Trophoblast cell (in vitro differentiated cells and primary cell): ENCODE data around the gene VWCE.

ENCODE experiments used
- DNase-seq, 2 donors: peaks; one replicate each; pipeline ENCODE4 v3.0.0-alpha.2; 2016
- H2AFZ ChIP-seq: 2 replicates; pipeline ENCODE4 v1.6.1; 2013; ENCODE audit warnings: low read length, moderate library complexity, mild to moderate bottlenecking; ENCODE audit not compliant: insufficient read depth, poor library complexity
- H2AK5ac ChIP-seq: 2 replicates; pipeline ENCODE4 v1.6.1; 2013; ENCODE audit warnings: mild to moderate bottlenecking, low read length
- H2BK120ac ChIP-seq: 2 replicates; pipeline ENCODE4 v1.6.1; 2013; ENCODE audit warnings: low read length, mild to moderate bottlenecking, moderate library complexity; ENCODE audit not compliant: insufficient read depth, poor library complexity
- H2BK12ac ChIP-seq: 2 replicates; pipeline ENCODE4 v1.6.1; 2013; ENCODE audit warnings: mild to moderate bottlenecking, low read length, moderate library complexity
- H2BK5ac ChIP-seq: 2 replicates; pipeline ENCODE4 v1.6.1; 2013; ENCODE audit warnings: low read length, low read depth, moderate library complexity, mild to moderate bottlenecking; ENCODE audit not compliant: poor library complexity
- H3K14ac ChIP-seq: 2 replicates; pipeline ENCODE4 v1.6.1; 2013; ENCODE audit warnings: mild to moderate bottlenecking, low read length
- H3K18ac ChIP-seq: 2 replicates; pipeline ENCODE4 v1.6.1; 2013; ENCODE audit warnings: mild to moderate bottlenecking, low read length
- H3K23ac ChIP-seq: 2 replicates; pipeline ENCODE4 v1.6.1; 2013; ENCODE audit warnings: low read length
- H3K27ac ChIP-seq: 2 replicates; pipeline ENCODE4 v1.5.1; 2013; ENCODE audit warnings: low read depth, mild to moderate bottlenecking, inconsistent platforms, low read length, moderate library complexity
- H3K27me3 ChIP-seq: 2 replicates; pipeline ENCODE4 v1.6.1; 2013; ENCODE audit warnings: inconsistent platforms, mild to moderate bottlenecking, low read length, moderate library complexity; ENCODE audit not compliant: insufficient read depth
- H3K36me3 ChIP-seq, 2 experiments: 1 replicate in 1 of 2; 2 replicates in 1 of 2; pipeline ENCODE4 v1.6.1; 2013; ENCODE audit warnings: low read length in 2 of 2, mild to moderate bottlenecking in 2 of 2, moderate library complexity in 1 of 2; ENCODE audit not compliant: insufficient read depth in 2 of 2, control insufficient read depth in 1 of 2
- H3K4ac ChIP-seq: 2 replicates; pipeline ENCODE4 v1.6.1; 2013; ENCODE audit warnings: low read depth, mild to moderate bottlenecking, low read length, moderate library complexity
- H3K4me1 ChIP-seq, 2 experiments: 1 replicate in 1 of 2; 2 replicates in 1 of 2; pipeline ENCODE4 v1.6.1; 2013; ENCODE audit warnings: low read length in 2 of 2, mild to moderate bottlenecking in 2 of 2, moderate library complexity in 1 of 2; ENCODE audit not compliant: insufficient read depth in 2 of 2, control insufficient read depth in 1 of 2
- H3K4me2 ChIP-seq: 2 replicates; pipeline ENCODE4 v1.6.1; 2013; ENCODE audit warnings: inconsistent platforms, mild to moderate bottlenecking, low read length, moderate library complexity
- H3K4me3 ChIP-seq: 2 replicates; pipeline ENCODE4 v1.5.1; 2013; ENCODE audit warnings: mild to moderate bottlenecking, low read depth, low read length, inconsistent platforms
- H3K79me1 ChIP-seq: one replicate; pipeline ENCODE4 v1.6.1; 2013; ENCODE audit warnings: low read length
- H3K79me2 ChIP-seq: 2 replicates; pipeline ENCODE4 v1.6.1; 2013; ENCODE audit warnings: low read length, mild to moderate bottlenecking; ENCODE audit not compliant: control insufficient read depth, insufficient read depth, poor library complexity
- H3K9ac ChIP-seq: 2 replicates; pipeline ENCODE4 v1.6.1; 2013; ENCODE audit warnings: mild to moderate bottlenecking, low read length
- H3K9me3 ChIP-seq: 2 replicates; pipeline ENCODE4 v1.6.1; 2013; ENCODE audit warnings: low read depth, mild to moderate bottlenecking, control low read depth, inconsistent platforms, low read length; ENCODE audit not compliant: insufficient read depth
- H4K12ac ChIP-seq: 2 replicates; pipeline ENCODE4 v1.6.1; 2013; ENCODE audit warnings: low read depth, mild to moderate bottlenecking, low read length, moderate library complexity
- H4K8ac ChIP-seq: 2 replicates; pipeline ENCODE4 v1.6.1; 2013; ENCODE audit warnings: low read depth, mild to moderate bottlenecking, low read length, moderate library complexity
- H4K91ac ChIP-seq: one replicate; pipeline ENCODE4 v1.6.1; 2013; ENCODE audit warnings: low read depth, mild to moderate bottlenecking, low read length, moderate library complexity
- WGBS: extraction: QIAGEN DNeasy Blood & Tissue Kit; methylation state at CpG from one replicate; pipeline ENCODE4 v1.1.7; 2013; ENCODE audit warnings: missing lambda C conversion rate; ENCODE audit not compliant: insufficient read length, insufficient coverage; ENCODE audit errors: extremely low coverage; 5-methylcytosine and 5-hydroxymethylcytosine counted together

Gene VWCE

GRCh38 chr11:61336171-61336935 lies 41.2 kb upstream of the VWCE start:
- H3K18ac ChIP-seq: no peak overlapping the region
- H2AK5ac ChIP-seq: peak overlapping the region; percentile 42
- H2BK12ac ChIP-seq: no peak overlapping the region
- no peak overlapping the region for H3K14ac ChIP-seq
- no peaks in the 10 kb centered on the region for H3K27me3 ChIP-seq
- H3K79me1 ChIP-seq: peaks cover 13% of the 10 kb centered on the region
- H3K4ac ChIP-seq: no peak overlapping the region
- peak; percentile 85 to 93 for DNase-seq
- no peak overlapping the region for H2BK5ac ChIP-seq
- no peak overlapping the region for H3K4me2 ChIP-seq
- no peak overlapping the region for H3K23ac ChIP-seq
- H2AFZ ChIP-seq: no peak overlapping the region
- H2BK120ac ChIP-seq: no peak overlapping the region
- H3K36me3 ChIP-seq: peaks cover 6 to 10% of the 10 kb centered on the region in 2 experiments
- peaks cover 2% of the 10 kb centered on the region for H3K9me3 ChIP-seq
- no CpG with 5 or more reads among the region's 8 CpGs for WGBS
- H3K4me1 ChIP-seq: peaks cover 5 to 8% of the 10 kb centered on the region in 2 experiments
- peak overlapping the region; percentile 44 for H4K8ac ChIP-seq
- peak overlapping the region; percentile 24 for H4K12ac ChIP-seq
- peaks cover 18% of the 10 kb centered on the region for H3K79me2 ChIP-seq
- H4K91ac ChIP-seq: peak overlapping the region; percentile 11
- no peak overlapping the region for H3K27ac ChIP-seq
- no peak overlapping the region for H3K4me3 ChIP-seq
- H3K9ac ChIP-seq: no peak overlapping the region

GRCh38 chr11:61335355-61335710 lies 40.2 kb upstream of the VWCE start:
- Histone ChIP-seq H3K27ac (no peak overlapping the region), H3K36me3 (peaks cover 6 to 12% of the 10 kb centered on the region in 2 experiments), H3K4ac (no peak overlapping the region), H4K12ac (no peak overlapping the region), H3K79me1 (peaks cover 13% of the 10 kb centered on the region), H3K9ac (peak overlapping the region; percentile 1), H2BK5ac (no peak overlapping the region), H2BK120ac (no peak overlapping the region), H3K23ac (no peak overlapping the region), H3K4me1 (peaks cover 5 to 9% of the 10 kb centered on the region in 2 experiments), H3K4me3 (no peak overlapping the region), H2AK5ac (peak overlapping the region; percentile 16), H4K91ac (peak overlapping the region; percentile 17), H3K79me2 (peaks cover 20% of the 10 kb centered on the region), H4K8ac (no peak overlapping the region), H3K4me2 (no peak overlapping the region), H3K27me3 (no peaks in the 10 kb centered on the region), H3K18ac (no peak overlapping the region), H2BK12ac (no peak overlapping the region), H2AFZ (no peak overlapping the region), H3K9me3 (peaks cover 2% of the 10 kb centered on the region), H3K14ac (no peak overlapping the region)
- DNase-seq: no peak
- WGBS: no CpG with 5 or more reads among the region's 1 CpG

DNA sequence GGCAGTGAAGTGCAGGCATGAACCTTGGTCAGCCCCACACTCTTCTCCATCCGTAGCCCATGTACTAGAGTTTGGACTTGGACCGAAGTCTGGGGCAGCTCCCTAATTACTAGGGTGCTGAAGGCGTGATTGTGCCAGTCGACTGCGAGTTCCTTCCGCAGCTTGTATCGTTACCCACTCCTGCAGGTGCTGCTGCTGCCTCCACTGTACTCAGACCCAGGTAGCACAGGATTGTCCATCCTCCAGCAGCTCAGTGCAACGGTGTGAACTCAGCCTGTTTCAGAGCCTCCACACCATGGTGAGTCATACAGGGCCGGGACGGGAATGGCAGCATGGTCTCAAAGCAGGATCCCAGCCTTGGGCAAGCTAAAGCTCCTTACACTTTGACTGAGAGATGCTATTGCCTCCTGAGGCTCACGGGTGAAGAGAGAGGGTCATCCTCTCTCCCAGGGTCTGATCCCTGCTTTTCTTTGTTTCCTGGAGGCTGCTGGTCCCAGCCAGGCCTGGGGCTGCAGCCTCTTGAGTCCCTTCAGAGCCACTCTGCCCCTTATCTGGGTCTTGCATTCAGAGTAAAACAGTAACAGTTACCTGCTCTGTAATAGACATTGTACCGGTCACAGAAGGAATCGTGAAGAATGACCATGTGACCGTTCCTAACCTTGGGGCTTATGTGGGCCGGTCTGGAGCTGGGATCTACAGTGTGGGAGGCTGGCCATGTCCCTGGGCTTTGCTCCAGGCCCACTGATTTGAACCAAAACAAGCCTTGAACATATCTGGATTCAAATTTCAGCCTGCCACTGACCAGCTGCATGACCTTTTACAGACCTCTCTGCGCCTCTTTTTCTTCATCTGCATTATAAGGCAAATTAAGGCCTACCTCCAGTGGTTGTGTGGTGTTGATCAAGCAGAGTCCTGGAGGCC lies 39.6 kb upstream of the VWCE start:
- Histone ChIP-seq H2BK5ac (no peak overlapping the region), H4K8ac (no peak overlapping the region), H3K23ac (no peak overlapping the region), H3K18ac (no peak overlapping the region), H2BK120ac (no peak overlapping the region), H3K79me2 (peaks cover 20% of the 10 kb centered on the region), H4K12ac (no peak overlapping the region), H2BK12ac (no peak overlapping the region), H2AFZ (no peak overlapping the region), H3K27me3 (no peaks in the 10 kb centered on the region), H4K91ac (no peak overlapping the region), H3K4ac (no peak overlapping the region), H3K27ac (no peak overlapping the region), H2AK5ac (no peak overlapping the region), H3K14ac (no peak overlapping the region), H3K4me1 (peaks cover 7 to 9% of the 10 kb centered on the region in 2 experiments), H3K79me1 (peaks cover 13% of the 10 kb centered on the region), H3K9me3 (peaks cover 2% of the 10 kb centered on the region), H3K36me3 (peaks cover 6 to 12% of the 10 kb centered on the region in 2 experiments), H3K4me3 (no peak overlapping the region), H3K4me2 (no peak overlapping the region), H3K9ac (no peak overlapping the region)
- DNase-seq: peak; percentile 19 to 53
- WGBS: no CpG with 5 or more reads among the region's 16 CpGs

- peaks cover 8 to 9% of the 10 kb centered on the region in 2 experiments for H3K36me3 ChIP-seq
- H4K91ac ChIP-seq: peak overlapping the region; percentile 78
Measured at GRCh38 chr11:61333550-61334433, 38.7 kb upstream of the VWCE start.

More at GRCh38 chr11:61333550-61334433, 38.7 kb upstream of the VWCE start:
- Histone ChIP-seq H3K27ac (peak overlapping the region; percentile 63), H2AFZ (peak overlapping the region; percentile 71), H3K9ac (peak overlapping the region; percentile 87), H3K27me3 (no peaks in the 10 kb centered on the region), H3K14ac (peak overlapping the region; percentile 51), H2BK12ac (no peak overlapping the region), H3K4me2 (peak overlapping the region; percentile 76), H3K23ac (no peak overlapping the region), H3K4me3 (peak overlapping the region; percentile 78), H3K4ac (peak overlapping the region; percentile 72), H2BK120ac (peak overlapping the region; percentile 27), H4K8ac (peak overlapping the region; percentile 86), H3K9me3 (peaks cover 2% of the 10 kb centered on the region), H3K4me1 (peaks cover 12 to 13% of the 10 kb centered on the region in 2 experiments), H4K12ac (peak overlapping the region; percentile 84), H3K18ac (peak overlapping the region; percentile 70), H2AK5ac (peak overlapping the region; percentile 46), H3K79me2 (peaks cover 20% of the 10 kb centered on the region), H3K79me1 (peaks cover 15% of the 10 kb centered on the region), H2BK5ac (peak overlapping the region; percentile 47)
- no peak for DNase-seq
- no CpG with 5 or more reads among the region's 19 CpGs for WGBS
